Breast epithelium (tissue), 4 donors: Measurements from ENCODE around the gene PCDHGA10. TPM values are rescaled to one million over a fixed set of nuclear protein-coding genes. Genes with fewer than 3 reads are reported as not detected.
"Not testable (repeated sequence)": the region's sequence is repeated elsewhere in the genome, so short reads cannot be mapped to it uniquely, and the experiment has no call there.

ENCODE experiments used
- DNase-seq, 2 donors: peaks; one replicate each; pipeline ENCODE4 v3.0.0-alpha.2; 2019; ENCODE audit warnings: low spot score in 2 of 2
- H3K27ac ChIP-seq, 2 donors: fragments of 200-600 bp; sonication (generic) in 1 of 2; one replicate each; pipeline ENCODE4 v1.5.1; 2016 to 2019; ENCODE audit warnings: mild to moderate bottlenecking in 1 of 2
- H3K27me3 ChIP-seq, 2 donors: fragments of 200-600 bp; sonication (generic) in 1 of 2; one replicate each; pipeline versions ENCODE4 v1.5.1 to v1.6.0; 2017 to 2019; ENCODE audit warnings: control low read depth in 1 of 2, mild to moderate bottlenecking in 1 of 2
- H3K36me3 ChIP-seq: fragments of 200-600 bp; one replicate; pipeline ENCODE4 v1.5.1; 2019
- H3K4me1 ChIP-seq, 2 donors: fragments of 200-600 bp; sonication (generic); one replicate each; pipeline ENCODE4 v1.5.1; 2016 to 2019; ENCODE audit warnings: control low read depth in 1 of 2
- H3K4me3 ChIP-seq, 3 donors: fragments of 200-600 bp; sonication (generic); 1 replicate in 2 of 3; 2 replicates in 1 of 3; pipeline ENCODE4 v1.5.1; 2016 to 2019; ENCODE audit warnings: mild to moderate bottlenecking in 3 of 3, moderate library complexity in 2 of 3
- H3K9me3 ChIP-seq, 2 donors: fragments of 200-600 bp; sonication (generic) in 1 of 2; one replicate each; pipeline ENCODE4 v1.5.1; 2016 to 2019; ENCODE audit warnings: control low read depth in 1 of 2
- CTCF ChIP-seq, 3 donors: fragments of 450-650 bp; IDR thresholded peaks; one replicate each; pipeline ENCODE4 v1.5.1; 2016 to 2017; ENCODE audit warnings: antibody characterized with exemption in 3 of 3, mild to moderate bottlenecking in 3 of 3, moderate library complexity in 3 of 3
- POLR2A ChIP-seq: fragments of 450-650 bp; IDR thresholded peaks from one replicate; pipeline ENCODE4 v1.6.1; 2016; ENCODE audit warnings: antibody characterized with exemption, mild to moderate bottlenecking, moderate library complexity
- POLR2AphosphoS5 ChIP-seq, 3 donors: sonication (generic); formaldehyde crosslinking; IDR thresholded peaks; one replicate each; pipeline ENCODE4 v1.6.1; 2017; ENCODE audit warnings: antibody characterized with exemption in 3 of 3
- intact Hi-C: fragments of 100-400 bp; cut with DNase I; formaldehyde crosslinking; loops from one replicate; pipeline ENCODE4 v1.15.1; 2023; ENCODE audit warnings: low total_unique reads
- total RNA-seq, 3 donors: library from RNA; depleted of rRNA; stranded (reverse); fragments of >200 nt; gene quantifications; one replicate each; pipeline ENCODE4 v1.1.0, GENCODE V29; 2016

PCDHGA10 gene
- total RNA-seq, 3 donors from 2014 or later = 7.2 to 10.7 (median 10.5) TPM

GRCh38 chr5:141392429-141393198 is 20.2 kb upstream of the PCDHGA10 start, which contains the start of gene PCDHGA8:
PCDHGA8 (plus strand) TSS chr5:141392633; CDS start chr5:141392814, 181 bp downstream.
- no peak within 1 kb of the TSS for H3K4me3 ChIP-seq
- no peak within 1 kb of the TSS for H3K27ac ChIP-seq
- H3K9me3 ChIP-seq = peaks cover 80 to 96% of the 10 kb centered on the region in 2 donors
- intact Hi-C loops = no loop called here
- no peaks in the 10 kb centered on the region for H3K27me3 ChIP-seq
- H3K4me1 ChIP-seq = no peaks in the 10 kb centered on the region
- no peaks in the 10 kb centered on the region for H3K36me3 ChIP-seq
- no peak for TF ChIP-seq POLR2AphosphoS5 (IDR thresholded peaks at IDR 0.05)
- TF ChIP-seq POLR2A = no peak
- TF ChIP-seq CTCF (IDR thresholded peaks at IDR 0.05) = no peak
- DNase-seq = no peak

- Histone ChIP-seq H3K9me3 (peaks cover 81 to 96% of the 10 kb centered on the region in 2 donors), H3K36me3 (no peaks in the 10 kb centered on the region), H3K27ac (no peak overlapping the region), H3K4me3 (no peak overlapping the region), H3K27me3 (no peaks in the 10 kb centered on the region), H3K4me1 (no peaks in the 10 kb centered on the region)
- no peak for DNase-seq
- TF ChIP-seq CTCF (IDR thresholded peaks at IDR 0.05) (no peak), POLR2AphosphoS5 (IDR thresholded peaks at IDR 0.05) (no peak), POLR2A (no peak)
- intact Hi-C loops = no loop called here
Observed at GRCh38 chr5:141393267-141393666, 19.5 kb upstream of the PCDHGA10 start.

- Histone ChIP-seq H3K9me3 (peaks cover 81 to 95% of the 10 kb centered on the region in 2 donors), H3K4me3 (peak overlapping the region in 1 of 3 donors; percentile 30)
- H3K27ac ChIP-seq, intact Hi-C loops, H3K36me3 ChIP-seq, H3K4me1 ChIP-seq, H3K27me3 ChIP-seq, DNase-seq: not testable (repeated sequence)
Observed at GRCh38 chr5:141394401-141395187, 18.2 kb upstream of the PCDHGA10 start.

GRCh38 chr5:141397756-141398551 is 14.8 kb upstream of the PCDHGA10 start, which contains the start of gene PCDHGB5:
PCDHGB5 (plus strand) TSS chr5:141397947; CDS start chr5:141398128, 181 bp downstream.
- H3K27ac ChIP-seq, H3K4me1 ChIP-seq, intact Hi-C loops, DNase-seq, H3K36me3 ChIP-seq, H3K27me3 ChIP-seq: not testable (repeated sequence)
- Histone ChIP-seq H3K9me3 (peaks cover 79 to 96% of the 10 kb centered on the region in 2 donors), H3K4me3 (peak within 1 kb of the TSS; percentile 1 to 45 (median 24))
- peak in 2 of 3 donors; percentile 38 to 40 for TF ChIP-seq CTCF (IDR thresholded peaks at IDR 0.05)

GRCh38 chr5:141398608-141399007 is 14.2 kb upstream of the PCDHGA10 start:
- Histone ChIP-seq H3K9me3 (peaks cover 79 to 96% of the 10 kb centered on the region in 2 donors), H3K4me1 (no peaks in the 10 kb centered on the region), H3K36me3 (no peaks in the 10 kb centered on the region), H3K4me3 (peak overlapping the region in 1 of 3 donors; percentile 10), H3K27me3 (no peaks in the 10 kb centered on the region), H3K27ac (no peak overlapping the region)
- no peak for DNase-seq
- intact Hi-C loops = no loop called here
- TF ChIP-seq POLR2AphosphoS5 (IDR thresholded peaks at IDR 0.05) = no peak
